SK-N-MC (cell line): ENCODE measurements around the gene ZWILCH.

Source experiments
- EZH2 ChIP-seq: fragments of 200-600 bp; sonication (generic); IDR thresholded peaks from one replicate; pipeline ENCODE4 v1.6.1; 2017; ENCODE audit warnings: antibody characterized with exemption
- FOXP2 ChIP-seq: optimal IDR thresholded peaks from 2 replicates; pipeline ENCODE3; 2011; ENCODE audit warnings: mild to moderate bottlenecking, moderate library complexity; ENCODE audit not compliant: insufficient read depth; ENCODE audit errors: extremely low read length, control extremely low read depth
- POLR2AphosphoS5 ChIP-seq: IDR thresholded peaks from 2 replicates; pipeline ENCODE4 v1.6.1; 2012; ENCODE audit warnings: mild to moderate bottlenecking, low read depth, low read length, borderline replicate concordance

DNA sequence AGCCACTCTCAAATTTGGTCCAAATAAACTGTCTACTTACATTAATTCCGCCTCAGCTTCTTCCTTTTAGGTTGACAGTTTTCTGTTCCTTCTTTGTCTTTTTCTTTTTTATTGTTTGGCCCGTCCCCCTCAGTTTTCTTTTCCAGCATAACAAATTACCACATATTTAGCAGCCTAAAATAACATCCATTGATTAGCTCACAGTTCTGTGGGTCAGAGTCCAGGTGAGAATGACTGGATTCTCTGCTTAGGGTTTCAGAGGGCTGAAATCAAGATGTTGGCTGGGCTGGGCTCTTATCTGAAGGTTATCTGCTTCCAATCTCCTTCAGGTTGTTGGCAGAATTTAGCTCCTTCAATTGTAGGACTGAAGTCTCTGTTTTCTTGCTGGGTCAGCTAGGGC, 85.3 kb downstream of the ZWILCH start:
- TF ChIP-seq EZH2 (no peak), POLR2AphosphoS5 (no peak), FOXP2 (no peak)
